IMR-90 (cell line): ENCODE results near the gene RALGAPA2. TPM values are rescaled to one million over a fixed set of nuclear protein-coding genes. Genes with fewer than 3 reads are reported as not detected.

Source experiments
- ATAC-seq: fragments of 200-7000 bp; cut with Tn5 transposase; 2 replicates; pipeline ENCODE4 v1.9.1; 2020; ENCODE audit warnings: low read depth, mild to moderate bottlenecking, moderate library complexity
- BruUV-seq: library from RNA; stranded (reverse); fragments of 400-500 nt; replicated peaks from 2 replicates; lab custom pipeline; 2021; lab: Mats Ljungman, UMichigan
- CTCF ChIA-PET: fragments of 300-600 bp; formaldehyde crosslinking; extraction: SDS; loops from one replicate; lab custom pipeline; 2021; ENCODE audit warnings: antibody characterized with exemption; lab: Yijun Ruan, JAX
- POLR2A ChIA-PET: fragments of 300-600 bp; sonication (Branson Sonifier 250); formaldehyde crosslinking; loops from one replicate; lab custom pipeline; 2022; ENCODE audit warnings: antibody characterized with exemption; ENCODE audit not compliant: unreplicated experiment; lab: Charles Lee
- DNase-seq: peaks from one replicate; pipeline ENCODE4 v3.0.0; 2013
- H2AFZ ChIP-seq: replicated peaks from 2 replicates; pipeline ENCODE3; 2013; ENCODE audit warnings: low read length, mild to moderate bottlenecking; ENCODE audit not compliant: poor library complexity
- H2AK5ac ChIP-seq: 2 replicates; pipeline ENCODE4 v1.6.1; 2013; ENCODE audit warnings: low read depth, low read length, inconsistent platforms
- H2AK9ac ChIP-seq: replicated peaks from 2 replicates; pipeline ENCODE3; 2013; ENCODE audit warnings: mild to moderate bottlenecking, low read depth, low read length, moderate library complexity; ENCODE audit not compliant: poor library complexity
- H2BK120ac ChIP-seq: 2 replicates; pipeline ENCODE4 v1.6.1; 2013; ENCODE audit warnings: low read depth, low read length, inconsistent platforms
- H2BK15ac ChIP-seq: 3 replicates; pipeline ENCODE4 v1.6.1; 2013; ENCODE audit warnings: low read depth, low read length, inconsistent platforms
- H2BK20ac ChIP-seq: 2 replicates; pipeline ENCODE4 v1.6.1; 2013; ENCODE audit warnings: low read depth, mild to moderate bottlenecking, inconsistent platforms, low read length, moderate library complexity
- H2BK5ac ChIP-seq: 2 replicates; pipeline ENCODE4 v1.6.1; 2013; ENCODE audit warnings: mild to moderate bottlenecking, low read depth, low read length, inconsistent platforms; ENCODE audit not compliant: poor library complexity, severe bottlenecking
- H3K14ac ChIP-seq: replicated peaks from 2 replicates; pipeline ENCODE4 v1.6.1; 2013; ENCODE audit warnings: low read depth, low read length, inconsistent platforms
- H3K18ac ChIP-seq: 2 replicates; pipeline ENCODE4 v1.6.1; 2013; ENCODE audit warnings: low read depth, low read length, control low read depth
- H3K23ac ChIP-seq: 2 replicates; pipeline ENCODE4 v1.6.1; 2013; ENCODE audit warnings: low read depth, low read length, inconsistent platforms
- H3K27ac ChIP-seq: 2 replicates; pipeline ENCODE4 v1.5.1; 2013; ENCODE audit warnings: mild to moderate bottlenecking, control low read depth, low read length; ENCODE audit not compliant: insufficient read depth
- H3K27me3 ChIP-seq: 2 replicates; pipeline ENCODE4 v1.6.1; 2013; ENCODE audit warnings: low read length; ENCODE audit not compliant: control insufficient read depth, insufficient read depth
- H3K36me3 ChIP-seq: 2 replicates; pipeline ENCODE4 v1.6.1; 2013; ENCODE audit warnings: low read length, mixed read lengths; ENCODE audit not compliant: control insufficient read depth, insufficient read depth
- H3K4ac ChIP-seq: 2 replicates; pipeline ENCODE4 v1.6.1; 2013; ENCODE audit warnings: low read depth, low read length, inconsistent platforms
- H3K4me1 ChIP-seq: 2 replicates; pipeline ENCODE4 v1.6.1; 2013; ENCODE audit warnings: low read length, mixed read lengths; ENCODE audit not compliant: control insufficient read depth, insufficient read depth
- H3K4me2 ChIP-seq: 2 replicates; pipeline ENCODE4 v1.6.1; 2013; ENCODE audit warnings: low read depth, mild to moderate bottlenecking, control low read depth, low read length, moderate library complexity
- H3K4me3 ChIP-seq: 2 replicates; pipeline ENCODE4 v1.5.1; 2013; ENCODE audit warnings: low read depth, mild to moderate bottlenecking, control low read depth, low read length, moderate library complexity; ENCODE audit not compliant: insufficient read depth
- H3K56ac ChIP-seq: 2 replicates; pipeline ENCODE4 v1.6.1; 2013; ENCODE audit warnings: low read length, inconsistent platforms; ENCODE audit not compliant: insufficient read depth; ENCODE audit errors: extremely low read depth
- H3K79me1 ChIP-seq, 2 experiments: 2 replicates each; pipeline ENCODE4 v1.6.1; 2013; ENCODE audit warnings: low read length in 2 of 2, inconsistent platforms in 1 of 2, low read depth in 1 of 2
- H3K9ac ChIP-seq: 2 replicates; pipeline ENCODE4 v1.6.1; 2013; ENCODE audit warnings: low read depth, low read length, control low read depth
- H3K9me1 ChIP-seq: 2 replicates; pipeline ENCODE4 v1.6.1; 2013; ENCODE audit warnings: low read length, inconsistent platforms; ENCODE audit not compliant: insufficient read depth
- H3K9me3 ChIP-seq: 2 replicates; pipeline ENCODE4 v1.6.1; 2013; ENCODE audit warnings: low read length; ENCODE audit not compliant: control insufficient read depth, insufficient read depth
- H4K20me1 ChIP-seq: 2 replicates; pipeline ENCODE4 v1.6.1; 2013; ENCODE audit warnings: low read length, inconsistent platforms; ENCODE audit not compliant: insufficient read depth
- H4K5ac ChIP-seq: 2 replicates; pipeline ENCODE4 v1.6.1; 2013; ENCODE audit warnings: mild to moderate bottlenecking, low read depth, low read length, control low read depth
- H4K8ac ChIP-seq, 2 experiments: 2 replicates each; pipeline ENCODE4 v1.6.1; 2013; ENCODE audit warnings: low read depth in 2 of 2, low read length in 2 of 2, control low read depth in 1 of 2, inconsistent platforms in 1 of 2
- H4K91ac ChIP-seq: 2 replicates; pipeline ENCODE4 v1.6.1; 2013; ENCODE audit warnings: low read depth, low read length, inconsistent platforms; ENCODE audit not compliant: insufficient read depth
- RAD21 ChIP-seq: IDR thresholded peaks from 2 replicates; pipeline ENCODE4 v1.6.1; 2012; ENCODE audit warnings: low read length, improper control_type of control experiment
- RCOR1 ChIP-seq: IDR thresholded peaks from 2 replicates; pipeline ENCODE4 v1.6.1; 2012; ENCODE audit warnings: mild to moderate bottlenecking, low read length, improper control_type of control experiment; ENCODE audit not compliant: insufficient replicate concordance
- USF2 ChIP-seq: fragments of 150-350 bp; IDR thresholded peaks from 2 replicates; pipeline ENCODE4 v1.6.1; 2017; ENCODE audit warnings: mild to moderate bottlenecking, antibody characterized with exemption, low read length, low read depth
- WGBS, 2 experiments: methylation state at CpG; one replicate each; pipeline versions ENCODE4 v1.1.5 to v1.1.7; 2013; ENCODE audit warnings: missing lambda C conversion rate in 2 of 2; ENCODE audit not compliant: insufficient read length in 1 of 2; ENCODE audit errors: extremely low coverage in 2 of 2; 5-methylcytosine and 5-hydroxymethylcytosine counted together
- dilution Hi-C: fragments of 300-500 bp; cut with HindIII; formaldehyde crosslinking; loops from one replicate; pipeline ENCODE4 v1.14.3; 2018; ENCODE audit warnings: low sequenced_read_pairs; ENCODE audit not compliant: unreplicated experiment
- in situ Hi-C: fragments of 300-500 bp; cut with MboI; formaldehyde crosslinking; loops from 3 replicates; pipeline ENCODE4 v1.14.3; 2019; ENCODE audit warnings: low sequenced_read_pairs, inconsistent platforms, mixed read lengths
- intact Hi-C: fragments of 100-400 bp; cut with micrococcal nuclease; formaldehyde crosslinking; loops from 2 replicates; pipeline ENCODE4 v1.10.0; 2022
- polyA plus RNA-seq, 3 experiments: library from polyadenylated mRNA; depleted of rRNA; stranded (reverse); fragments of >200 nt; gene quantifications; 2 replicates each; pipeline ENCODE4 v1.2.3, GENCODE V29; 2012; ENCODE audit warnings: low replicate concordance in 1 of 3
- total RNA-seq: library from RNA; depleted of rRNA; stranded (reverse); fragments of >200 nt; gene quantifications from 2 replicates; pipeline ENCODE4 v1.2.3, GENCODE V29; 2012

RALGAPA2 gene
- total and polyA plus RNA-seq, 2 of the 4 experiments (the other 2 are of a cell fraction), result 1.3 to 3.9 TPM

GRCh38 chr20:20604357-20604756, 108.1 kb downstream of the RALGAPA2 start:
- no peak overlapping the region for H2BK5ac ChIP-seq
- H3K9ac ChIP-seq, result no peak overlapping the region
- H3K4me3 ChIP-seq, result no peak overlapping the region
- no peaks in the 10 kb centered on the region for H3K9me3 ChIP-seq
- no peak overlapping the region for H3K18ac ChIP-seq
- no peak overlapping the region for H4K91ac ChIP-seq
- no TSS peak for BruUV-seq
- H2BK15ac ChIP-seq, result no peak overlapping the region
- no peak overlapping the region for H3K23ac ChIP-seq
- dilution Hi-C loops (no loop called here), in situ Hi-C loops (no loop called here), intact Hi-C loops (no loop called here)
- H2BK120ac ChIP-seq, result no peak overlapping the region
- H4K8ac ChIP-seq, result no peak overlapping the region
- ATAC-seq (no peak), DNase-seq (no peak)
- no peaks in the 10 kb centered on the region for H3K36me3 ChIP-seq
- CTCF ChIA-PET, result interaction anchor here (3.1 kb wide), 1 partner anchor 10 kb away, joined by 26 read pairs; no protein-coding TSS in a partner anchor
- H3K27ac ChIP-seq, result no peak overlapping the region
- no peak overlapping the region for H3K4ac ChIP-seq
- H2AFZ ChIP-seq, result no peak overlapping the region
- POLR2A ChIA-PET, result interaction anchor here (0.6 kb wide), 1 partner anchor 757 kb away, joined by 4 read pairs; no protein-coding TSS in a partner anchor
- H3K4me2 ChIP-seq, result no peak overlapping the region
- H3K9me1 ChIP-seq, result no peaks in the 10 kb centered on the region
- no peaks in the 10 kb centered on the region for H3K27me3 ChIP-seq
- no peak for TF ChIP-seq USF2
- TF ChIP-seq RAD21, result no peak
- no peak for TF ChIP-seq RCOR1
- no peak overlapping the region for H3K56ac ChIP-seq
- no peak overlapping the region for H3K14ac ChIP-seq
- no CpG with 5 or more reads among the region's 4 CpGs for WGBS, 2 experiments
- H3K79me1 ChIP-seq, result no peaks in the 10 kb centered on the region
- H2AK5ac ChIP-seq, result no peak overlapping the region
- no peak overlapping the region for H2BK20ac ChIP-seq
- H4K5ac ChIP-seq, result no peak overlapping the region
- no peaks in the 10 kb centered on the region for H4K20me1 ChIP-seq
- no peaks in the 10 kb centered on the region for H3K4me1 ChIP-seq
- no peak overlapping the region for H2AK9ac ChIP-seq
